NCI-H524 (cell line): ENCODE data around the gene PIM2.

Source experiments
- DNase-seq, 2 experiments: peaks; one replicate each; lab custom pipeline; 2025; lab: John Stamatoyannopoulos, UW

Gene PIM2

DNA sequence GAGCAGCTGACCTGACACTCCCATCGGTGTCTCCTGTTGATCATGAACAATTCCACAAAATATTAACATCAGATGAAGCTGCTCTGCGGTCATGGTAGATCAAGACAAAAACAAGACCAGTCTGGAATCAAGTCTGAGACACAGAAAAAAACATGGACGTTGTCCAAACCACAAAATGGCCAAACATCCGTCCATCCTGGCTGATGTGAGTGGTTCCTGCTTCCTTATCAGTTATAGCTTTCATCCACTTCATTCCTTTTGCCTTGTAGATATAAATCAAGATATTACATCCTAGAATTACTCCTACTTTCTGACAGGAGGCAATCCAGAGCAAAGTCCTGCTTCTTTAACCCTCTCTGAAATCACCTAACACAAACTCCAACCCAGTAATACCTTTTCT is 54.6 kb downstream of the PIM2 start:
- no peak for DNase-seq
